ENCODE data around the gene CDK2AP2.

DNA sequence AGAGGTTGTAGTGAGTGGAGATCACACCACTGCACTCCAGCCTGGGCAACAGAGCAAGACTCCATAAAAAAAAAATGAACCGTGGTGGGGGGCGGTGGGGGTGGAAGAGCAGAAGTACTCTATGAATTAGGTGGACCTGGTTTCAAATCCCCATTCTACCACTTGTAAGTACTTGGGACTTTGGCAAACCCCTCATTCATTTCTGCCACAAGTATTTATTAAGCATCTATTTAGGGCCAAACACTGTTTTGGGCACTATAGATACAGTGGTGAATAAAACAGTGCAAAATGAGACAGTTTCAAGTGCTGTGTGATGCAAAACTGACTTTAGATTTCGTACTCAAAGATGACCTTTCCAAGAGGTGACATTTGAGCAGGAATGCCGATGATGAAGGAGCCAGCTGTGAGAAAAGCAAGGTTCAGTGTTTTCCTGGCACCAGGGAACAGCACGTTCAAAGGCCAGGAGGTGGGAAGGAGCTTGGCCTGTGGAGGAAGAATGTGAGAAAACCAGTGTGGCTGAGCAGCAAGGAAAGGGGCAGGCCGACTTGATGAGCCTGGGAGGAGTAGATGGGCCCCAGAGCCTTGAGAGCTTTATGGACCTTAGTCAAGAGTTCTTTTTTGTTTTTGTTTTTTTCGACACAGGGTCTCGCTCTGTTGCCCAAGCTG lies 37.5 kb downstream of the CDK2AP2 start:
- TF ChIP-seq, protein P1, sequence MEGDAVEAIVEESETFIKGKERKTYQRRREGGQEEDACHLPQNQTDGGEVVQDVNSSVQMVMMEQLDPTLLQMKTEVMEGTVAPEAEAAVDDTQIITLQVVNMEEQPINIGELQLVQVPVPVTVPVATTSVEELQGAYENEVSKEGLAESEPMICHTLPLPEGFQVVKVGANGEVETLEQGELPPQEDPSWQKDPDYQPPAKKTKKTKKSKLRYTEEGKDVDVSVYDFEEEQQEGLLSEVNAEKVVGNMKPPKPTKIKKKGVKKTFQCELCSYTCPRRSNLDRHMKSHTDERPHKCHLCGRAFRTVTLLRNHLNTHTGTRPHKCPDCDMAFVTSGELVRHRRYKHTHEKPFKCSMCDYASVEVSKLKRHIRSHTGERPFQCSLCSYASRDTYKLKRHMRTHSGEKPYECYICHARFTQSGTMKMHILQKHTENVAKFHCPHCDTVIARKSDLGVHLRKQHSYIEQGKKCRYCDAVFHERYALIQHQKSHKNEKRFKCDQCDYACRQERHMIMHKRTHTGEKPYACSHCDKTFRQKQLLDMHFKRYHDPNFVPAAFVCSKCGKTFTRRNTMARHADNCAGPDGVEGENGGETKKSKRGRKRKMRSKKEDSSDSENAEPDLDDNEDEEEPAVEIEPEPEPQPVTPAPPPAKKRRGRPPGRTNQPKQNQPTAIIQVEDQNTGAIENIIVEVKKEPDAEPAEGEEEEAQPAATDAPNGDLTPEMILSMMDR (IDR thresholded peaks at IDR 0.05): no peak
- TF ChIP-seq POLR2A (IDR thresholded peaks at IDR 0.05): no peak
- TF ChIP-seq POLR2AphosphoS5 (IDR thresholded peaks at IDR 0.05): no peak

All from prostate gland (tissue), 2 donors.